ENCODE results near the gene SLC16A3. TPM values are rescaled to one million over a fixed set of nuclear protein-coding genes. Genes with fewer than 3 reads are reported as not detected.

SLC16A3 gene
- total RNA-seq, 4 donors from 2014 or later, result 18.8 to 32.9 (median 21.7) TPM

DNA sequence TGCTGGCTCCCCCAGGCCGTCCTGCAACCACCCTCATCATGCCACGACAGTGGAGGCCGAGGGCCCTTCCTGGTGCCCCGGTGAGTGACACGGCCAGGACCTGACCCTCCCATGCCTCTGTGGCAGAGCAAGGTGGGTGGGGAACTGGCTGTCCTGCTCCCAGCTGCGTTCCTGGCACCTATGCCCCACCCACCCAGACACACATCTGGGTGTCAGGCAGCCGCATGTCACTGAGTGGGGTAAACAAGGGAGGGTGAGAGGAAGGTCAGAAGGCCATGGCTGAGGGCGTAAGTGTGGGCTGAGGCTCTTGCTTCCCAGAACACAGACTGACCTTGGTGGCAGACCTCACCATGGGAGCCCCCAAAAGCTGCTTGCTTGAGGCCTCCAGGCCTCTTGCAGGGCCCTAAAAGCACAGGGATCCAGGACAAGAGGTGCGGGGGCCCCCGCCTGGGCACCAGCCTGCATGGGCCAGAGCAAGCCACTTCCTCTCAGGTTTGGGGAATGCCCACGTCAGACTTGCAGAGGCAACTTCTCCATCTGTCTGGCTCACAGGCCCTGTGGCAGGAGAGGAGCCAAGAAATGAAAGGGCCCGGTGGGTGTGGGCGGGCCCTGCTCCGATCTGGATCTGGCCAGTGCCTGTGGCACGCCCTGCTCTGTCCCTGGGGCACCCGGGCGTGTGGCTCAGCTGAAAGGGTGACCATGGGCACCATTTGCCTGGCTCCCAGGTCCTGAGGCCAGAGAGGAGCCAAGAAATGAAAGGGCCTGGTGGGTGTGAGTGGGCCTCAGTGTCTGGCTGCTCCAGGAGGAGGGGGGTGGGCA, 12.3 kb upstream of the SLC16A3 start:
- WGBS, 2 donors, result 0 to 19% methylated on average over 3 of the region's 17 CpGs
- intact Hi-C loops (cut with DNase I), result no loop called here
- H3K9me3 ChIP-seq, result no peaks in the 10 kb centered on the region
- no peak for DNase-seq
- no peak overlapping the region for H3K4me3 ChIP-seq
- peak overlapping the region; percentile 69 to 90 (median 80) for H3K27ac ChIP-seq
- peak in 1 of 4 donors; percentile 41 for TF ChIP-seq POLR2A (IDR thresholded peaks at IDR 0.05)
- TF ChIP-seq, protein P1, sequence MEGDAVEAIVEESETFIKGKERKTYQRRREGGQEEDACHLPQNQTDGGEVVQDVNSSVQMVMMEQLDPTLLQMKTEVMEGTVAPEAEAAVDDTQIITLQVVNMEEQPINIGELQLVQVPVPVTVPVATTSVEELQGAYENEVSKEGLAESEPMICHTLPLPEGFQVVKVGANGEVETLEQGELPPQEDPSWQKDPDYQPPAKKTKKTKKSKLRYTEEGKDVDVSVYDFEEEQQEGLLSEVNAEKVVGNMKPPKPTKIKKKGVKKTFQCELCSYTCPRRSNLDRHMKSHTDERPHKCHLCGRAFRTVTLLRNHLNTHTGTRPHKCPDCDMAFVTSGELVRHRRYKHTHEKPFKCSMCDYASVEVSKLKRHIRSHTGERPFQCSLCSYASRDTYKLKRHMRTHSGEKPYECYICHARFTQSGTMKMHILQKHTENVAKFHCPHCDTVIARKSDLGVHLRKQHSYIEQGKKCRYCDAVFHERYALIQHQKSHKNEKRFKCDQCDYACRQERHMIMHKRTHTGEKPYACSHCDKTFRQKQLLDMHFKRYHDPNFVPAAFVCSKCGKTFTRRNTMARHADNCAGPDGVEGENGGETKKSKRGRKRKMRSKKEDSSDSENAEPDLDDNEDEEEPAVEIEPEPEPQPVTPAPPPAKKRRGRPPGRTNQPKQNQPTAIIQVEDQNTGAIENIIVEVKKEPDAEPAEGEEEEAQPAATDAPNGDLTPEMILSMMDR (IDR thresholded peaks at IDR 0.05), result no peak
- H3K4me1 ChIP-seq, result peaks cover 37 to 60% (median 40%) of the 10 kb centered on the region in 3 donors
- H3K27me3 ChIP-seq, result peaks cover 0 to 5% (median 0%) of the 10 kb centered on the region in 4 donors
- no peaks in the 10 kb centered on the region for H3K36me3 ChIP-seq

GRCh38 chr17:82217120-82217529, 11.7 kb upstream of the SLC16A3 start:
- no CpG with 5 or more reads among the region's 12 CpGs for WGBS, 2 donors
- intact Hi-C loops (cut with DNase I), result no loop called here

DNA sequence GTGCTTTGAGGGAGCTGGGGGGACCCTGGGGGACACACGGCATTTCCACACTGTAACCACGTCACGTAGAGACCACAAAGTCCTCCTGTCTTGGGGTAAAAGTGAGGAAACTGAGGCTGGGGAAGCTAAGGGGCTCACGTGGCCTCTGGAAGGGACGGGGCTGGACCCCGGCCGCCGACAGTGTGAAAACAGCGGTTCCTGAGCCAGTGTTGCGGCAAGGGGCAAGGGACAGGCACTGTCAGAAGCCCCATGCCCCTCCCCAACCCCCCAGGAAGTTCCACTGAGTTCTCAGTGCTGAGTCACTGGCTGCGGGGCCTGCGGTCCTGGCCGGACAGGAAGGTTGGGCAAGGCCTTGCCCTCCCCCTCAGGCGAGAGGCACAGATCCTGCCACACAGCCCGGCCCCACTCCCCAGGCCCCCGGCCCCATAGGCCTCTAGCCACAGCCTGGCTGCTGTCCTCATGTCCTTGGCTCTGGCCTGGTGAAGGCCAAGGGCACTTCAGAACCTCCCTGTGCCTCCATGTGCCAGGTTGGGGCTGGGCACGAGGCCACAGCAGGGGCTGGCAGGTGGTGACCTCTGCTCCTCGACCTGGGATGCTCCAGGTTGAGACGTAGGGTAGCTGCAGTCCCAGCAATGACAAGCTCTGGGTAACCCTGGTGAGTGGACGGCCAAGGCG, 11.2 kb upstream of the SLC16A3 start:
- Histone ChIP-seq H3K4me1 (peaks cover 32 to 48% (median 40%) of the 10 kb centered on the region in 3 donors), H3K9me3 (no peaks in the 10 kb centered on the region), H3K27ac (peak overlapping the region; percentile 69 to 90 (median 80)), H3K27me3 (peaks cover 0 to 5% (median 0%) of the 10 kb centered on the region in 4 donors), H3K4me3 (no peak overlapping the region), H3K36me3 (no peaks in the 10 kb centered on the region)
- intact Hi-C loops (cut with DNase I), result no loop called here
- WGBS, 2 donors, result 38 to 66% methylated on average over 8 to 10 of the region's 21 CpGs
- TF ChIP-seq POLR2A (IDR thresholded peaks at IDR 0.05), result peak in 1 of 4 donors; percentile 33
- TF ChIP-seq, protein P1 (IDR thresholded peaks at IDR 0.05), result no peak
- no peak for DNase-seq

More at GRCh38 chr17:82217120-82217529, 11.7 kb upstream of the SLC16A3 start:
- H3K27ac ChIP-seq, result peak overlapping the region; percentile 69 to 90 (median 80)
- TF ChIP-seq, protein P1 (IDR thresholded peaks at IDR 0.05), result no peak
- TF ChIP-seq POLR2A (IDR thresholded peaks at IDR 0.05), result no peak
- no peak overlapping the region for H3K4me3 ChIP-seq
- no peaks in the 10 kb centered on the region for H3K36me3 ChIP-seq
- peaks cover 0 to 5% (median 0%) of the 10 kb centered on the region in 4 donors for H3K27me3 ChIP-seq
- H3K4me1 ChIP-seq, result peaks cover 32 to 53% (median 40%) of the 10 kb centered on the region in 3 donors
- no peak for DNase-seq
- no peaks in the 10 kb centered on the region for H3K9me3 ChIP-seq

- Histone ChIP-seq H3K9me3 (no peaks in the 10 kb centered on the region), H3K27me3 (no peaks in the 10 kb centered on the region), H3K36me3 (no peaks in the 10 kb centered on the region), H3K27ac (no peak overlapping the region), H3K4me1 (peaks cover 27 to 39% (median 33%) of the 10 kb centered on the region in 3 donors), H3K4me3 (no peak overlapping the region)
- 86 to 88% methylated on average over 16 to 20 of the region's 32 CpGs for WGBS, 2 donors
- intact Hi-C loops (cut with DNase I), result no loop called here
- no peak for DNase-seq
- TF ChIP-seq POLR2A (IDR thresholded peaks at IDR 0.05), result no peak
- TF ChIP-seq, protein P1 (IDR thresholded peaks at IDR 0.05), result no peak
These were observed 10.3 kb upstream of the SLC16A3 start for GRCh38 chr17:82218349-82219075.

Data from esophagus squamous epithelium (tissue), 5 donors.